Caco-2 (cell line): Measurements from ENCODE around the gene MBOAT7. TPM values are rescaled to one million over a fixed set of nuclear protein-coding genes. Genes with fewer than 3 reads are reported as not detected.
"Not testable (repeated sequence)": the region's sequence is repeated elsewhere in the genome, so short reads cannot be mapped to it uniquely, and the experiment has no call there.

Experiments used
- BruUV-seq: library from RNA; stranded (reverse); fragments of 400-500 nt; replicated peaks from 2 replicates; lab custom pipeline; 2021; lab: Mats Ljungman, UMichigan
- CTCF ChIA-PET: fragments of 300-600 bp; sonication (Branson Sonifier 250); formaldehyde crosslinking; loops from one replicate; lab custom pipeline; 2022; ENCODE audit warnings: antibody characterized with exemption; lab: Charles Lee
- POLR2A ChIA-PET: fragments of 300-600 bp; sonication (Branson Sonifier 250); formaldehyde crosslinking; loops from one replicate; lab custom pipeline; 2022; ENCODE audit warnings: antibody characterized with exemption; lab: Charles Lee
- DNase-seq, 2 experiments: peaks; one replicate each; pipeline versions ENCODE4 v3.0.0 to v3.0.0-alpha.2; 2020 to 2022
- H3K27me3 ChIP-seq: replicated peaks from 2 replicates; pipeline ENCODE4 v1.6.0; 2011; ENCODE audit warnings: low read length; ENCODE audit not compliant: control insufficient read depth, insufficient read depth
- H3K36me3 ChIP-seq: 2 replicates; pipeline ENCODE4 v1.5.1; 2011; ENCODE audit warnings: low read length; ENCODE audit not compliant: control insufficient read depth, insufficient read depth
- H3K4me1 ChIP-seq: fragments of 250-450 bp; sonication (Bioruptor Pico); 2 replicates; pipeline ENCODE4 v1.5.1; 2020; ENCODE audit warnings: mild to moderate bottlenecking
- H3K4me3 ChIP-seq: 2 replicates; pipeline ENCODE4 v1.5.1; 2011; ENCODE audit warnings: low read depth, mild to moderate bottlenecking, control low read depth, low read length
- H3K9me3 ChIP-seq: fragments of 250-450 bp; sonication (Bioruptor Pico); 2 replicates; pipeline ENCODE4 v1.5.1; 2020; ENCODE audit warnings: mild to moderate bottlenecking, moderate library complexity
- H3K27ac Mint-ChIP-seq: one replicate; pipeline ENCODE4 v1.8.0; 2022; ENCODE audit warnings: mixed read lengths; ENCODE audit not compliant: unreplicated experiment
- H3K27me3 Mint-ChIP-seq: one replicate; pipeline ENCODE4 v1.8.0; 2022; ENCODE audit warnings: mixed read lengths; ENCODE audit not compliant: insufficient read depth, unreplicated experiment
- H3K36me3 Mint-ChIP-seq: one replicate; pipeline ENCODE4 v1.8.0; 2022; ENCODE audit warnings: mild to moderate bottlenecking, mixed read lengths; ENCODE audit not compliant: insufficient read depth, unreplicated experiment
- H3K4me1 Mint-ChIP-seq: one replicate; pipeline ENCODE4 v1.8.0; 2022; ENCODE audit warnings: low read depth, mixed read lengths; ENCODE audit not compliant: unreplicated experiment
- H3K4me3 Mint-ChIP-seq: one replicate; pipeline ENCODE4 v1.8.0; 2022; ENCODE audit warnings: mild to moderate bottlenecking, moderate library complexity, mixed read lengths; ENCODE audit not compliant: unreplicated experiment
- H3K9me3 Mint-ChIP-seq: one replicate; pipeline ENCODE4 v1.8.0; 2022; ENCODE audit warnings: mixed read lengths; ENCODE audit not compliant: unreplicated experiment
- intact Hi-C: fragments of 100-400 bp; cut with micrococcal nuclease; formaldehyde crosslinking; loops from one replicate; pipeline ENCODE4 v1.10.0; 2022; ENCODE audit not compliant: unreplicated experiment
- total RNA-seq: library from RNA; stranded (reverse); gene quantifications from 2 replicates; pipeline ENCODE4 v1.2.3, GENCODE V29; 2022
- TF ChIP-seq, protein P1 (sequence below), 2 experiments: fragments of 200-600 bp in 1 of 2; IDR thresholded peaks; 1 replicate in 1 of 2; 2 replicates in 1 of 2; pipeline versions ENCODE4 v1.5.1 to v1.8.0; 2011 to 2022; ENCODE audit warnings: antibody characterized with exemption in 1 of 2, control low read depth in 1 of 2, inconsistent platforms in 1 of 2, low read depth in 1 of 2, low read length in 1 of 2, mild to moderate bottlenecking in 1 of 2, moderate library complexity in 1 of 2; ENCODE audit not compliant: insufficient read depth in 1 of 2, severe bottlenecking in 1 of 2, unreplicated experiment in 1 of 2

MBOAT7 gene
- total RNA-seq, 1 experiment from 2014 or later = 137 TPM

DNA sequence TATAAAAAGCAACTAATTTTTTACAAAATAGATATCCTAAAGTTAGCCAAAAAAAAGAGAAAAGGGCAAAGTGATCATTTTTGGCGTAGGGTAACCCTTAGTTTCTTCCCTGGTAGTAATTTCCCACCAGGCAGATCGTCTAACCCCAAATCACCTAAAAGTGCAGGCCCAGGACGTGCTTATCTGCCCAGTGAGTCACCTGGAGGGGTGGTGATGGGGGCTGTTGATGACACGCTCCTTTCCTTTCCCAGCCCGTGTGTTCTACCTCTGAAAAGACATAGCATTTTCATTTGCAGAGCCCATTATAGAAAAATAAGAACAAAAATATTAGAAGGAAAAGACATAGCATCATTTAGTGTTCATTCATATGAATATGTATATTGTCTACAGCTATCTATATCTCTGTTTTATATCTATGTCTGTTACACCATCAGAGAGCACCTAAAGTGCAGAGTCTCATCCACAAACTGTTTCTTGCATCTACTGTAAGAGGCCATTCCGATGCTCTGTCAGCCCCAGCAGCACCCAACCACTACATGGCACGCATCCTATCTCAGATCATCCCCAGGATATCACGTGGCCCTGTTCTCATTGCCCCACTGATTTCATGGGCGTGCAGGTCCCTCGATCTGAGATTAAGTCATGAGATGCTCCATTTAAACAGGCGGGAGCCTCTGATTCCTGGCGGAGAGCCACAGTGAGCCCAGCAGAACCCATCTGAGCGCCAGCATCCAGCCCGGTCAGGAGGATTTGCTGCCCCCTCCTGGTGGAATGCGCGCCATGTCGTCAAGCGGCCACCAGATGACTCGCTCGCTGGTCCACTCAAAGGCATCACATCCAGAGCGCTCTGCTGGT is 41.9 kb upstream of the MBOAT7 start:
- Mint-ChIP-seq H3K27me3 (peaks cover 3% of the 10 kb centered on the region), H3K36me3 (peaks cover 4% of the 10 kb centered on the region), H3K27ac (no peak overlapping the region), H3K4me3 (no peak overlapping the region), H3K4me1 (peaks cover 24% of the 10 kb centered on the region), H3K9me3 (peaks cover 4% of the 10 kb centered on the region)
- Histone ChIP-seq H3K36me3 (no peaks in the 10 kb centered on the region), H3K4me1 (peaks cover 9% of the 10 kb centered on the region), H3K9me3 (peaks cover 11% of the 10 kb centered on the region; the same call in 1 of the 2 replicates), H3K4me3 (no peak overlapping the region), H3K27me3 (no peaks in the 10 kb centered on the region)
- intact Hi-C loops = loop anchor here (1.0 to 2.0 kb wide), 3 partner anchors 21 to 63 kb away; partner anchors contain the start of gene TMC4
- peak; percentile 86 to 91 for DNase-seq
- BruUV-seq = no TSS peak
- ChIA-PET POLR2A (interaction anchor here (0.7 kb wide), 1 partner anchor 42 kb away, joined by 3 read pairs; the partner anchor contains the start of gene MBOAT7), CTCF (interaction anchor here (1.0 kb wide), 1 partner anchor 58 kb away, joined by 3 read pairs; the partner anchor contains the start of gene TMC4)
- TF ChIP-seq, protein P1, sequence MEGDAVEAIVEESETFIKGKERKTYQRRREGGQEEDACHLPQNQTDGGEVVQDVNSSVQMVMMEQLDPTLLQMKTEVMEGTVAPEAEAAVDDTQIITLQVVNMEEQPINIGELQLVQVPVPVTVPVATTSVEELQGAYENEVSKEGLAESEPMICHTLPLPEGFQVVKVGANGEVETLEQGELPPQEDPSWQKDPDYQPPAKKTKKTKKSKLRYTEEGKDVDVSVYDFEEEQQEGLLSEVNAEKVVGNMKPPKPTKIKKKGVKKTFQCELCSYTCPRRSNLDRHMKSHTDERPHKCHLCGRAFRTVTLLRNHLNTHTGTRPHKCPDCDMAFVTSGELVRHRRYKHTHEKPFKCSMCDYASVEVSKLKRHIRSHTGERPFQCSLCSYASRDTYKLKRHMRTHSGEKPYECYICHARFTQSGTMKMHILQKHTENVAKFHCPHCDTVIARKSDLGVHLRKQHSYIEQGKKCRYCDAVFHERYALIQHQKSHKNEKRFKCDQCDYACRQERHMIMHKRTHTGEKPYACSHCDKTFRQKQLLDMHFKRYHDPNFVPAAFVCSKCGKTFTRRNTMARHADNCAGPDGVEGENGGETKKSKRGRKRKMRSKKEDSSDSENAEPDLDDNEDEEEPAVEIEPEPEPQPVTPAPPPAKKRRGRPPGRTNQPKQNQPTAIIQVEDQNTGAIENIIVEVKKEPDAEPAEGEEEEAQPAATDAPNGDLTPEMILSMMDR (IDR thresholded peaks at IDR 0.05; ENCODE audit: insufficient read depth in 1 of 2, low read depth in 1 of 2, low read length in 1 of 2, severe bottlenecking in 1 of 2, unreplicated experiment in 1 of 2) = peak; percentile 87 to 90

DNA sequence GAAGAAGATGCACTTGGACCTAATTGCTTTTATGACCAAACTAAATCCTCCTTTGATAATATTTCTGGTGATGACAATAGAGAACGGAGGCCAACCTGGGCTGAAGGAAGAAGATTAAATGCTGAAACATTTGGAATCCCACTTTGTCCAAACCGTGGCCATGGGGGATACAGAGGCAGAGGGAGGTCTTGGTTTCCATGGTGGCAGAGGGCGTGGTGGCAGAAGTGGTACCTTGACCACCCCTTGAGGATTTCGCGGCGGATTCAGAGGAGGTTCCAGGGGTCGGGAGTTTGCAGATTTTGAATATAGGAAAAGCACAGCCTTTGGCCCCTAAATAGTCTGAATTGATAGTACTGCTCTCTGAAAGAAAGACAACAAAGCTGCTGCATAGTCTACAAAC is 40.7 kb upstream of the MBOAT7 start:
- Mint-ChIP-seq H3K4me3 (no peak overlapping the region), H3K36me3 (peaks cover 4% of the 10 kb centered on the region), H3K9me3 (no peaks in the 10 kb centered on the region), H3K27ac (no peak overlapping the region), H3K4me1 (peaks cover 24% of the 10 kb centered on the region), H3K27me3 (peaks cover 6% of the 10 kb centered on the region)
- H3K9me3 ChIP-seq = peaks cover 6% of the 10 kb centered on the region; the same call in 1 of the 2 replicates
- intact Hi-C loops = loop anchor here (2.0 kb wide), 1 partner anchor 19 kb away; no protein-coding TSS in a partner anchor
- H3K36me3 ChIP-seq = no peaks in the 10 kb centered on the region
- H3K4me3 ChIP-seq = no peak overlapping the region
- no TSS peak for BruUV-seq
- ChIA-PET POLR2A (no interaction called here), CTCF (no interaction called here)
- no peak for DNase-seq
- peaks cover 9% of the 10 kb centered on the region for H3K4me1 ChIP-seq
- TF ChIP-seq, protein P1 (IDR thresholded peaks at IDR 0.05; ENCODE audit: insufficient read depth in 1 of 2, low read depth in 1 of 2, low read length in 1 of 2, severe bottlenecking in 1 of 2, unreplicated experiment in 1 of 2) = no peak
- no peaks in the 10 kb centered on the region for H3K27me3 ChIP-seq

DNA sequence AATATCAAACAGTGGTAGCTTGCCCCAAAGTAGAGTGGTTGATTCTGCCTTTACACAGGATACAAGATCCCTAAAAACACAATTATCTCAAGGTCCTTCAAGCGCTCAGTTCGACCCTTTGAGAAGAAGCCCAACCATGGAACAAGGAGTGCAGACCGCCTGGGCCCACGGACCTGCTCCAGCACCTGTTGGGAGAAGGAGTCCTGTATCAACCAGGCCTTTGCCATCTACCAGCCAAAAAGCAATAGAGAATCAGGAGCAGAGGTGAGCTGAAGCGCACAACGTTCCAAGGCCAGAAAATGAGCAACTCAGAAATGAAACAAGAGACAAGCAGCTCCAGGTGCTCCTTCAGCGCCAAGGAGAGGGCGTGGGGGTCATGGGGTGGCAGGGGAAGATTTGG is 39.8 kb upstream of the MBOAT7 start:
- no peak overlapping the region for H3K4me3 ChIP-seq
- TF ChIP-seq, protein P1 (IDR thresholded peaks at IDR 0.05; ENCODE audit: insufficient read depth in 1 of 2, low read depth in 1 of 2, low read length in 1 of 2, severe bottlenecking in 1 of 2, unreplicated experiment in 1 of 2) = no peak
- BruUV-seq = no TSS peak
- H3K27me3 ChIP-seq = no peaks in the 10 kb centered on the region
- Mint-ChIP-seq H3K27ac (no peak overlapping the region), H3K9me3 (no peaks in the 10 kb centered on the region), H3K36me3 (peaks cover 4% of the 10 kb centered on the region), H3K4me3 (no peak overlapping the region), H3K27me3 (peaks cover 6% of the 10 kb centered on the region), H3K4me1 (peaks cover 24% of the 10 kb centered on the region)
- POLR2A ChIA-PET = no interaction called here
- no peaks in the 10 kb centered on the region for H3K36me3 ChIP-seq
- no peaks in the 10 kb centered on the region for H3K9me3 ChIP-seq
- peaks cover 9% of the 10 kb centered on the region for H3K4me1 ChIP-seq
- no peak for DNase-seq
- CTCF ChIA-PET = no interaction called here
- intact Hi-C loops = no loop called here

DNA sequence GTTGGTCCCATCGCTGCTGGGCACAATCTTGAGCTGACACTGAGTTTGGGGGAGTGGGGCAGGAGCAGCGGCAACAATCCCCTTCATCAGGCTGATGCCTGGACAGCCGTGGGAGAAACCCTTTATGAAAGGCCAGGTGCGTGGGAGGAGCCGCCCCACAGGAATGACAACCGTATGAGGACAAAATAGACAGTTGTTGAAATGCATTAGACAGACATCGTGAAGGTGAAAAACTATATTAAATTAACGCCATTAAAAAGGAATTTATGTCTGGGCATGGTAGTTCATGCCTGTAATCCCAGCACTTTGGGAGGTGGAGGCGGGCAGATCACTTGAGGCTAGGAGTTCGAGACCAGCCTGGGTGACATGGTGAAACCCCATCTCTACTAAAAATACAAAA is 35.2 kb upstream of the MBOAT7 start:
- H3K4me1 Mint-ChIP-seq, BruUV-seq, CTCF ChIA-PET, H3K27ac Mint-ChIP-seq, H3K4me3 Mint-ChIP-seq, H3K4me1 ChIP-seq, H3K9me3 Mint-ChIP-seq, H3K27me3 Mint-ChIP-seq, H3K9me3 ChIP-seq, intact Hi-C loops, POLR2A ChIA-PET, DNase-seq, H3K36me3 ChIP-seq, H3K4me3 ChIP-seq, H3K27me3 ChIP-seq: not testable (repeated sequence)
- peaks cover 10% of the 10 kb centered on the region for H3K36me3 Mint-ChIP-seq
